HEK293 (cell line): ENCODE measurements around the gene DGKB.

ENCODE experiments used
- BCL11B ChIP-seq: fragments of 450-650 bp; formaldehyde crosslinking; IDR thresholded peaks from 2 replicates; pipeline ENCODE4 v1.5.1; 2016; ENCODE audit warnings: low read depth, missing biosample characterization, missing genetic modification characterization
- EGR2 ChIP-seq: fragments of 450-650 bp; formaldehyde crosslinking; IDR thresholded peaks from 2 replicates; pipeline ENCODE4 v1.5.1; 2016; ENCODE audit warnings: low read depth, missing biosample characterization, missing genetic modification characterization
- FEZF1 ChIP-seq: fragments of 450-650 bp; formaldehyde crosslinking; IDR thresholded peaks from 2 replicates; pipeline ENCODE4 v1.5.1; 2016; ENCODE audit warnings: missing biosample characterization, missing genetic modification characterization
- TRIM28 ChIP-seq: IDR thresholded peaks from 2 replicates; pipeline ENCODE4 v1.6.1; 2011; ENCODE audit warnings: low read length, control low read depth, borderline replicate concordance
- ZBTB20 ChIP-seq: fragments of 450-650 bp; formaldehyde crosslinking; IDR thresholded peaks from 2 replicates; pipeline ENCODE4 v1.5.1; 2016; ENCODE audit warnings: missing biosample characterization, missing genetic modification characterization
- ZBTB21 ChIP-seq: fragments of 450-650 bp; formaldehyde crosslinking; IDR thresholded peaks from 2 replicates; pipeline ENCODE4 v1.5.1; 2017; ENCODE audit warnings: missing biosample characterization, missing genetic modification characterization
- ZFP69B ChIP-seq: fragments of 450-650 bp; formaldehyde crosslinking; IDR thresholded peaks from 2 replicates; pipeline ENCODE4 v1.5.1; 2016; ENCODE audit warnings: missing biosample characterization, missing genetic modification characterization
- ZIC2 ChIP-seq: fragments of 450-650 bp; formaldehyde crosslinking; IDR thresholded peaks from 2 replicates; pipeline ENCODE4 v1.5.1; 2016; ENCODE audit warnings: missing biosample characterization, missing genetic modification characterization
- ZNF114 ChIP-seq: fragments of 450-650 bp; formaldehyde crosslinking; IDR thresholded peaks from 2 replicates; pipeline ENCODE4 v1.5.0; 2017; ENCODE audit warnings: missing biosample characterization, missing genetic modification characterization
- ZNF121 ChIP-seq: fragments of 450-650 bp; formaldehyde crosslinking; IDR thresholded peaks from 2 replicates; pipeline ENCODE4 v1.5.1; 2016; ENCODE audit warnings: missing biosample characterization, missing genetic modification characterization
- ZNF16 ChIP-seq: fragments of 450-650 bp; formaldehyde crosslinking; IDR thresholded peaks from 2 replicates; pipeline ENCODE4 v1.5.1; 2016; ENCODE audit warnings: low read depth, missing biosample characterization, missing genetic modification characterization
- ZNF169 ChIP-seq: fragments of 450-650 bp; formaldehyde crosslinking; IDR thresholded peaks from 2 replicates; pipeline ENCODE4 v1.5.1; 2016; ENCODE audit warnings: missing biosample characterization, missing genetic modification characterization
- ZNF23 ChIP-seq: fragments of 450-650 bp; formaldehyde crosslinking; IDR thresholded peaks from 2 replicates; pipeline ENCODE4 v1.5.1; 2016; ENCODE audit warnings: missing biosample characterization, missing genetic modification characterization, borderline replicate concordance
- ZNF26 ChIP-seq: fragments of 450-650 bp; formaldehyde crosslinking; IDR thresholded peaks from 2 replicates; pipeline ENCODE4 v1.5.1; 2016; ENCODE audit warnings: missing biosample characterization, missing genetic modification characterization
- ZNF280D ChIP-seq: fragments of 450-650 bp; formaldehyde crosslinking; IDR thresholded peaks from 2 replicates; pipeline ENCODE4 v1.5.1; 2016; ENCODE audit warnings: missing biosample characterization, missing genetic modification characterization
- ZNF350 ChIP-seq: fragments of 450-650 bp; formaldehyde crosslinking; IDR thresholded peaks from 2 replicates; pipeline ENCODE4 v1.5.0; 2017; ENCODE audit warnings: missing biosample characterization, mild to moderate bottlenecking, missing genetic modification characterization
- ZNF354C ChIP-seq: fragments of 450-650 bp; formaldehyde crosslinking; IDR thresholded peaks from 2 replicates; pipeline ENCODE4 v1.5.1; 2016; ENCODE audit warnings: missing biosample characterization, missing genetic modification characterization, low read depth, borderline replicate concordance
- ZNF366 ChIP-seq: fragments of 450-650 bp; formaldehyde crosslinking; conservative IDR thresholded peaks from 2 replicates; pipeline ENCODE4 v1.5.1; 2016; ENCODE audit warnings: missing biosample characterization, missing genetic modification characterization
- ZNF580 ChIP-seq: fragments of 450-650 bp; formaldehyde crosslinking; IDR thresholded peaks from 2 replicates; pipeline ENCODE4 v1.5.1; 2016; ENCODE audit warnings: missing biosample characterization, missing genetic modification characterization
- ZNF585B ChIP-seq: fragments of 450-650 bp; formaldehyde crosslinking; IDR thresholded peaks from 2 replicates; pipeline ENCODE4 v1.5.1; 2016; ENCODE audit warnings: missing biosample characterization, missing genetic modification characterization
- ZNF654 ChIP-seq: fragments of 450-650 bp; formaldehyde crosslinking; IDR thresholded peaks from 2 replicates; pipeline ENCODE4 v1.5.1; 2016; ENCODE audit warnings: low read depth, missing biosample characterization, missing genetic modification characterization
- ZNF658 ChIP-seq: fragments of 450-650 bp; formaldehyde crosslinking; IDR thresholded peaks from 2 replicates; pipeline ENCODE4; 2016; ENCODE audit warnings: missing biosample characterization, missing genetic modification characterization
- ZNF677 ChIP-seq: fragments of 450-650 bp; IDR thresholded peaks from 2 replicates; pipeline ENCODE4 v1.5.0; 2018; ENCODE audit warnings: missing biosample characterization, mild to moderate bottlenecking, missing genetic modification characterization, moderate library complexity
- ZSCAN16 ChIP-seq: fragments of 450-650 bp; formaldehyde crosslinking; IDR thresholded peaks from 2 replicates; pipeline ENCODE4 v1.5.1; 2016; ENCODE audit warnings: missing biosample characterization, missing genetic modification characterization
- ZSCAN18 ChIP-seq: fragments of 450-650 bp; formaldehyde crosslinking; IDR thresholded peaks from 2 replicates; pipeline ENCODE4 v1.5.1; 2016; ENCODE audit warnings: missing biosample characterization, missing genetic modification characterization
- TF ChIP-seq, protein P1 (sequence below): fragments of 450-650 bp; formaldehyde crosslinking; IDR thresholded peaks from 2 replicates; pipeline ENCODE4 v1.5.1; 2016; ENCODE audit warnings: missing biosample characterization, missing genetic modification characterization
- TF ChIP-seq, protein P2 (sequence below): fragments of 450-650 bp; formaldehyde crosslinking; IDR thresholded peaks from 2 replicates; pipeline ENCODE4 v1.5.1; 2016; ENCODE audit warnings: missing biosample characterization, missing genetic modification characterization

The DGKB gene

GRCh38 chr7:14687777-14688176 is 214.8 kb downstream of the DGKB start (continued):
- TF ChIP-seq ZNF26 = no peak
- TF ChIP-seq FEZF1 = peak; percentile 94
- no peak for TF ChIP-seq ZNF585B (tag by site-specific recombination)
- no peak for TF ChIP-seq ZNF121 (tag by site-specific recombination)
- no peak for TF ChIP-seq ZNF366
- no peak for TF ChIP-seq ZNF354C (tag by site-specific recombination)
- TF ChIP-seq ZNF16 (tag by site-specific recombination) = no peak
- no peak for TF ChIP-seq ZIC2 (tag by site-specific recombination)
- TF ChIP-seq ZNF169 = no peak
- no peak for TF ChIP-seq ZNF23 (tag by site-specific recombination)
- TF ChIP-seq ZNF114 (tag by site-specific recombination) = no peak
- no peak for TF ChIP-seq ZBTB21 (tag by site-specific recombination)
- TF ChIP-seq ZNF350 (tag by site-specific recombination) = no peak
- TF ChIP-seq ZSCAN16 (tag by site-specific recombination) = 0 out of 2 replicates have a peak, but pooled peaks have one; percentile 65
- TF ChIP-seq ZBTB20 (tag by site-specific recombination) = no peak
- no peak; the same call in 1 of the 2 replicates for TF ChIP-seq EGR2 (tag by site-specific recombination)
- no peak for TF ChIP-seq ZFP69B (tag by site-specific recombination)
- TF ChIP-seq BCL11B = peak; percentile 66
- TF ChIP-seq, protein P1, sequence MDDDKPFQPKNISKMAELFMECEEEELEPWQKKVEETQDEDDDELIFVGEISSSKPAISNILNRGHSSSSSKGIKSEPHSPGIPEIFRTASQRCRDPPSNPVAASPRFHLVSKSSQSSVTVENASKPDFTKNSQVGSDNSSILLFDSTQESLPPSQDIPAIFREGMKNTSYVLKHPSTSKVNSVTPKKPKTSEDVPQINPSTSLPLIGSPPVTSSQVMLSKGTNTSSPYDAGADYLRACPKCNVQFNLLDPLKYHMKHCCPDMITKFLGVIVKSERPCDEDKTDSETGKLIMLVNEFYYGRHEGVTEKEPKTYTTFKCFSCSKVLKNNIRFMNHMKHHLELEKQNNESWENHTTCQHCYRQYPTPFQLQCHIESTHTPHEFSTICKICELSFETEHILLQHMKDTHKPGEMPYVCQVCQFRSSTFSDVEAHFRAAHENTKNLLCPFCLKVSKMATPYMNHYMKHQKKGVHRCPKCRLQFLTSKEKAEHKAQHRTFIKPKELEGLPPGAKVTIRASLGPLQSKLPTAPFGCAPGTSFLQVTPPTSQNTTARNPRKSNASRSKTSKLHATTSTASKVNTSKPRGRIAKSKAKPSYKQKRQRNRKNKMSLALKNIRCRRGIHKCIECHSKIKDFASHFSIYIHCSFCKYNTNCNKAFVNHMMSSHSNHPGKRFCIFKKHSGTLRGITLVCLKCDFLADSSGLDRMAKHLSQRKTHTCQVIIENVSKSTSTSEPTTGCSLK (tag by site-specific recombination) = no peak
- TF ChIP-seq, protein P2, sequence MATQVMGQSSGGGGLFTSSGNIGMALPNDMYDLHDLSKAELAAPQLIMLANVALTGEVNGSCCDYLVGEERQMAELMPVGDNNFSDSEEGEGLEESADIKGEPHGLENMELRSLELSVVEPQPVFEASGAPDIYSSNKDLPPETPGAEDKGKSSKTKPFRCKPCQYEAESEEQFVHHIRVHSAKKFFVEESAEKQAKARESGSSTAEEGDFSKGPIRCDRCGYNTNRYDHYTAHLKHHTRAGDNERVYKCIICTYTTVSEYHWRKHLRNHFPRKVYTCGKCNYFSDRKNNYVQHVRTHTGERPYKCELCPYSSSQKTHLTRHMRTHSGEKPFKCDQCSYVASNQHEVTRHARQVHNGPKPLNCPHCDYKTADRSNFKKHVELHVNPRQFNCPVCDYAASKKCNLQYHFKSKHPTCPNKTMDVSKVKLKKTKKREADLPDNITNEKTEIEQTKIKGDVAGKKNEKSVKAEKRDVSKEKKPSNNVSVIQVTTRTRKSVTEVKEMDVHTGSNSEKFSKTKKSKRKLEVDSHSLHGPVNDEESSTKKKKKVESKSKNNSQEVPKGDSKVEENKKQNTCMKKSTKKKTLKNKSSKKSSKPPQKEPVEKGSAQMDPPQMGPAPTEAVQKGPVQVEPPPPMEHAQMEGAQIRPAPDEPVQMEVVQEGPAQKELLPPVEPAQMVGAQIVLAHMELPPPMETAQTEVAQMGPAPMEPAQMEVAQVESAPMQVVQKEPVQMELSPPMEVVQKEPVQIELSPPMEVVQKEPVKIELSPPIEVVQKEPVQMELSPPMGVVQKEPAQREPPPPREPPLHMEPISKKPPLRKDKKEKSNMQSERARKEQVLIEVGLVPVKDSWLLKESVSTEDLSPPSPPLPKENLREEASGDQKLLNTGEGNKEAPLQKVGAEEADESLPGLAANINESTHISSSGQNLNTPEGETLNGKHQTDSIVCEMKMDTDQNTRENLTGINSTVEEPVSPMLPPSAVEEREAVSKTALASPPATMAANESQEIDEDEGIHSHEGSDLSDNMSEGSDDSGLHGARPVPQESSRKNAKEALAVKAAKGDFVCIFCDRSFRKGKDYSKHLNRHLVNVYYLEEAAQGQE (tag by site-specific recombination) = no peak
- TF ChIP-seq ZNF580 = no peak
- no peak for TF ChIP-seq ZNF658 (tag by site-specific recombination)
- TF ChIP-seq ZSCAN18 (tag by site-specific recombination) = no peak
- no peak for TF ChIP-seq ZNF677 (tag by site-specific recombination)
- TF ChIP-seq TRIM28 = no peak
- no peak for TF ChIP-seq ZNF280D (tag by site-specific recombination)
- no peak for TF ChIP-seq ZNF654 (tag by site-specific recombination)
